Measurements from ENCODE around the gene FOXI1.

Gene FOXI1

DNA sequence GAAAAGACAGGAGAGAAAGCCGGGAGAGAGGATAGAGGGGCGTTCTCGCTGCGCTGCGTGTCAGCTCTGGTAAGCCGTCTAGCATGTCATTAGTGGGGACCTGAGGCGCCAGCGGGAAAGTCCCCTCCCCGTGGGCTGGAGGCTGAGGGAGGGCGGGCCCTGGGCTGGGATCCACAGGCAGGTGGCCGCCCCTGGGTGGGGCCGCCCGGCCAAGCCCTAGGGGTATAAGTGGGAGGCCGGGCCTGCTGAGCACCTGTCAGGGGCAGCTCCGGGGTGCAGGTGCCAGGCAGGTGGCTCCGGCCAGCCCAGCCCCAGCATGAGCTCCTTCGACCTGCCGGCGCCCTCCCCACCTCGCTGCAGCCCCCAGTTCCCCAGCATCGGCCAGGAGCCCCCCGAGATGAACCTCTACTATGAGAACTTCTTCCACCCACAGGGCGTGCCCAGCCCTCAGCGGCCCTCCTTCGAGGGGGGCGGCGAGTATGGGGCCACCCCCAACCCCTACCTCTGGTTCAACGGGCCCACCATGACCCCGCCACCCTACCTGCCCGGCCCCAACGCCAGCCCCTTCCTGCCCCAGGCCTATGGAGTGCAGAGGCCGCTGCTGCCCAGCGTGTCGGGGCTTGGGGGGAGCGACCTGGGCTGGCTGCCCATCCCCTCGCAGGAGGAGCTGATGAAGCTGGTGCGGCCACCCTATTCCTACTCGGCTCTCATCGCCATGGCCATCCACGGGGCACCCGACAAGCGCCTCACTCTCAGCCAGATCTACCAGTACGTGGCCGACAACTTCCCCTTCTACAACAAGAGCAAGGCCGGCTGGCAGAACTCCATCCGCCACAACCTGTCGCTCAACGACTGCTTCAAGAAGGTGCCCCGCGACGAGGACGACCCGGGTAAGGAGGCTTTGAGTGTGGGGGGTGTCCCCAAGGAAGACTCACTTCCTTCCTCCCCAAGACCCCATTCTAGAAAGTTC lies at the start of gene FOXI1:
TSS of gene FOXI1 (plus strand) at position 256 of the 970 bp plus-strand sequence. CDS start at position 317, 61 bp downstream.
- DNase-seq (ENCODE audit: low read depth in 3 of 3), result no peak

DNA sequence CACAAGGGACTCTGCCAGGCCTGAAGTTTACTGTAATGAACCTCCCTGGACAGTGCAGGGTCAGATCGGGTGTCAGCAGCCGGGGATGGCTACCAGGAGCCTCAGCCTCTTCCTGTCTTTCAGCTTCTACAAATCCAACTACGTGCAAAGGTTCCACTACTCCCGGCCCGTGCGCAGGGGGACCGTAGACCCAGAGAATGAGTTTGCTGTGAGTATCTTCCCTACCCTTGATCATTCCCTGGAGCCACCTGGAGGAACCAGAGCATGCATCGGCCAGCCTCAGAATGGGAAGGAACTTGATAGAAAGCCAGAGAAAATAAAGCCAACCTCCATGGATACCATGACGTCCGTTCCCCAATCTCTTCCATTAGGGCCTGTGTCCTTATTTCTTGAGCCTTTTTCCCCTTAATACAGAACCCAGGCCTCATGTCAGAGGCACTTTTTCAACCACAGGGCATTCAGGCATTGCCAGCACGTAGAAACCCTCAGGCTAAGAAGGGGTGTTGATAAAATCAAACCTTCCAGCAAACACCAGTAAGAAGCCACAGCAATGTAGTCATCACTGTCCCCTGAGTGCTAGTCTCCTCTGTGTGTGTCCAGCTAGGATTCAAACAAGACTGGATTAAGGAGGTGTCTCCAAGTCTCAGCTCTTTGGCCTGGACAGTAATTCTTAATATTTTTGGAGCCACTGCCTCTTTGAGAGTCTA lies 49.0 kb upstream of the FOXI1 start:
- DNase-seq (ENCODE audit: low read depth in 3 of 3), result no peak

DNA sequence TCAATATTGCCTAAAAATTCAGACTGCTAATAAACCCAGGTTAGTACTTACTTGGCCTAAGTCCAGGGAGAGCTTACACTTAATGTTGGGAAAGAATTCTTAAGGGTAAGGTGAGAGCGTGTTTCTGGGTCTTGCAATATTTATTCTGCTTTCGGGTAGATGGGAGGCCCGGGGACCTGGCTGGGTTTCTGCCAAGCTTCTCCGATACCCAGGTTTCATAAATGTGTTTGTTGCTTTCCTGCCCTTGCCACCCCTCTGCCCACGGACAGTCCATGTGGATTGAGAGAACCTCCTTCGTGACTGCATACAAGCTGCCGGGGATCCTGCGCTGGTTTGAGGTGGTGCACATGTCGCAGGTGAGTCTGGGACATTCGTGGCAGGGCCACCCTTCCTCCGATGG lies 48.4 kb upstream of the FOXI1 start:
- DNase-seq (ENCODE audit: low read depth in 3 of 3), result no peak

DNA sequence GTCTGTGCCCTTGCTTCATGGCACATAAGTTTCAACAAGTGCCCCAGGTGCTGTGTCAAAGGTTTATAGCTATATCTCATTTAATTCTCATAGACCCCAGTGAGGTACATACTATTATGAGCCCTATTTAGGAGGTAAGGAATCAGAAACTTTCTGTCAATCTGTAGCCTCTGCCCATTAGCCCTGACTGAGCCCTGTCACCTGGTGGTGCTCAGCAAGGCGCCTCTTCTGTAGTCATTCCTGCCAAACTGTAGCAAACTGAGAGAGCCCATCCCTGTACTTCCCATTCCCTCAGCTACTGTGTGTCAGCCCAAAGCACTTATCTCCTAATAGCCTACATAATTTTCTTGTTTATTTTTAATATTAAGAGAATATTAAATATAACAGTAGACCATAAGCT lies 46.5 kb upstream of the FOXI1 start:
- DNase-seq (ENCODE audit: low read depth in 3 of 3), result no peak

GRCh38 chr5:170067152-170067551 lies 38.5 kb upstream of the FOXI1 start:
- no peak for DNase-seq (ENCODE audit: low read depth in 3 of 3)

GRCh38 chr5:170067574-170068170 lies 38.0 kb upstream of the FOXI1 start:
- no peak for DNase-seq (ENCODE audit: low read depth in 3 of 3)

DNA sequence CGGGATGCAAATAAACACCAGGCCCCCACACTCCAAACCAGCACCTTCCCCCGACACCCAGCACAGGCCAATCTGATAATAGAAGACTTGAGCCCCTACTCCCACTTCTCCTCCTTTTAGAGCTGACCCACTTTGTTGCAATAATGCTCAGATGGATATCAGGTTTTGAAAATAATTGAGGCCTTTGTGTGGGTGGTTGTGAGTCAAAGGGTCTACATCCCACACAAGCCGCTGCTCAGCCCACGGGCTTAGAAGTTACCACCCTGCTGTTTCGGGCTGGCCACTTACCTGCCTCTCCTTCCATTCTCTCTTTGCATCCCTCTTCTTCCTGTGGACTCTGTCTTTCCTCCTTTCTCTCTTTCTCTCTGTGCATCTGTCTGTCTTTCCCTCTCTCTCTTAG lies 36.2 kb upstream of the FOXI1 start:
- no peak for DNase-seq (ENCODE audit: low read depth in 3 of 3)

- no peak for DNase-seq (ENCODE audit: low read depth in 3 of 3)
Measured at GRCh38 chr5:170070556-170071412, 34.9 kb upstream of the FOXI1 start.

DNA sequence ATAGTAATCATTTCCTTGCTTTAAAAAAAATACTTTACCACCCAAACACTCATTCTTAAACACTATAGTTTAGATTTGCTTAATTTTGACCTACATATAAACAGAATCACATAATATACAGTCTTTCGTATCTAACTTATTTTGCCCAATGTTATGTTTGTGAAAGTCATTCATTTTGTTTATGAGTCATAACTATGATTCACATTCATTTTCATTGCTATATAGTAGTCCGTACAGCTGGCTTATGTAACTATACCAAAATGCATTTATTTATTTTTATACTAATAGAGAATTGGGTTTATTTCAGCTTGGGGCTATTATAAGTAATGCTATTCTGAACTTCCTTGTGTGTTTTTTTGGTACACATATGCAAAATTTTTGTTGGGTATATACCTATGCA lies 33.9 kb upstream of the FOXI1 start:
- no peak for DNase-seq (ENCODE audit: low read depth in 3 of 3)

DNA sequence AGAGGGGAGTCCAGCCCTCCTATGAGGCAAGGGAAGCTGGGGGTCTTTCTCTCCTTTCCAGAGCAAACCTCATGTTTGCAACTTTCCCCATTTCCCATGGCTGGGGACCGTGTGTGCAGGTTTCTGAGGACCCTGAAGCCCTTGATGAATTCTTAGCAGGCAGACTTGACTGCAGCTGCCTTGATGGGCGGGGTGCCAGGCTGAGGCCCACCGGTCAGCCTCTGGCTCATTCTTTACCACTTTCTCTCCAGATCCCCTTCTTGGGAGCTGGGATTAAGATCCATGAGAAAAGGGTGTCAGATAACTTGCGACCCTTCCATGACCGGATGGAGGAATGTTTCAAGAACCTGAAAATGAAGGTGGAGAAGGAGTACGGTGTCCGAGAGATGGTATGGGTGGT lies 30.0 kb upstream of the FOXI1 start:
- DNase-seq (ENCODE audit: low read depth in 3 of 3), result no peak

DNA sequence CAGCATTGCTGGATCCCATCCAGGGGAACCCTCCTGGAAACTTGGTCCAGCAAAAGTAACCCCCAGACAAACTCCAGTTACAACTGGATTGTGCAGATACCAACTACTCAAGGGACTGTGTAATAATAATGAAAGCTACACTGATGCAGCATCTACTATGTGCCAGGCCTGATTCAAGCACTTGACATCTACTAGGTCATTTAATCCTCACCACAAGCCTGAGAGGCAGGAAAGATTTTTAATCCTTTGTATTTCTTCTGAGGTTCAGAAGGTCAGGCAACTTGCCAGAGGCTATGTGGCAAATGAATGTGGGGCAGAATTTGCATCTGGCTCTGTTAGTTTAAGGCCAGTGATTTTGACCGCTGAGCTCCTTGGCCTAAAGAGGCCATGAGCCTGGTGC lies 29.5 kb upstream of the FOXI1 start:
- no peak for DNase-seq (ENCODE audit: low read depth in 3 of 3)

GRCh38 chr5:170076739-170077138 lies 29.0 kb upstream of the FOXI1 start:
- DNase-seq (ENCODE audit: low read depth in 3 of 3), result no peak

DNA sequence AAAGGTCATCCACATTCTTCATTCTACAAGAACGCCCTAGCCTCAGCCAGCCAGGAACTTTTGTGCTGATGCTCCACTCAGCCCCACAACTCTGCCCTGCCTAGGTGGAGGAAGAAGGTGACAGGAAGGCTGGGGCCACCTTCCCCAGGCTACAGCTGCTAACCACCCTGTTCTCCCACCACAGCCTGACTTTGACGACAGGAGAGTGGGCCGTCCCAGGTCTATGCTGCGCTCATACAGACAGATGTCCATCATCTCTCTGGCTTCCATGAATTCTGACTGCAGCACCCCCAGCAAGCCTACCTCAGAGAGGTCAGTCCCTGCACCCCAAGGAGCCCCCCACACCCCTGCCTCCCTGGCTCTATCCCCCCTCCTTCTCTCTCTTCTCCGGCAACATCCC lies 28.2 kb upstream of the FOXI1 start:
- DNase-seq (ENCODE audit: low read depth in 3 of 3), result no peak

DNA sequence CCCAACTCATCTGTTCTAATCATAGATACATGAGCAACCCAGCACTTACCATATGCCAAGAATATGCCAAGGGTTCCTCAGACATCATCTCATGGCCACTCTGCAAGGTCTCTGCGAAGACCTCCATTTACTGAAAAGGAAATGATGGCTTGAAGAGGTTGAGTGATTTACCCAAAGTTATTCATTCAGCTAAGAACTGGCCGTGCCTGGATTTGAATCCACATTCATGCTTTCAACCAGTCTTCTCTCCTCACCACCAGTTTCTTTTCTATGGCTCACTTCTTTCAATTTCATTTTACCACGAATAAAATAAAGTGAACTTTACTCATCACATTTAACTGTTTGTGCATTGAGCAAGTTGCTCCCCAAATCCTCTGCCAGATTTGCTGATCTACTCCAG lies 27.2 kb upstream of the FOXI1 start:
- DNase-seq (ENCODE audit: low read depth in 3 of 3), result no peak

DNA sequence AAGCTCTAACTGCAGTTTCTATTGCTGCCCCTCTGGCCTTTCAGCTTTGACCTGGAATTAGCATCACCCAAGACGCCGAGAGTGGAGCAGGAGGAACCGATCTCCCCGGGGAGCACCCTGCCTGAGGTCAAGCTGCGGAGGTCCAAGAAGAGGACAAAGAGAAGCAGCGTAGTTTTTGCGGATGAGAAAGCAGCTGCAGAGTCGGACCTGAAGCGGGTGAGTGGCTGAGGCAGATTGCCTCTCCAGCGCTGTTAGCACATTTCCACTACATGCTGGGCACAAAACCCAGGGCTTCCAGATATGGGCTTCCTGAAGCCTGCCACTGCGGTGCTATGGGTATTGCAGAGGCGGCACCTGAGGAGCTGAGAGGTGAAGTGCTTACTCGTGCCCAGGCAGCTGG lies 26.8 kb upstream of the FOXI1 start:
- no peak for DNase-seq (ENCODE audit: low read depth in 3 of 3)

DNA sequence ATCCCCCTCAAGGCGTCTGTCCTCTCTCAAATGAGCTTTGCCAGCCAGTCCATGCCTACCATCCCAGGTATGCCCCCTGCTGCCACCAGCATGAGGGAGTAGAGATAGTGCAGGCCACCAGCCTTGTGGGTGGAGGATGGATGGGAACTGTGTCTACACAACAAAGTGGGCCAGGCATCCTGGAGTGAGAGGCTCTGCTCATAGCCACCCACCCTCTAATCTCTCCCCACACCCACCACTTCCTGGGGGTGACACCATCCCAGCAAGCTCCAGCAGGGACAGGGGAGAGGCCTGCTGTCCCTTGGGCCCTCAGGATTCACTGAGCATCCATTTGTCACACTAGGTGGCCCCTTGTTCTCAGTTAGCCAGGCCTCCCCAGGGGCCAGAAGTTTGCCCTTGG lies 25.5 kb upstream of the FOXI1 start:
- DNase-seq (ENCODE audit: low read depth in 3 of 3), result no peak

DNA sequence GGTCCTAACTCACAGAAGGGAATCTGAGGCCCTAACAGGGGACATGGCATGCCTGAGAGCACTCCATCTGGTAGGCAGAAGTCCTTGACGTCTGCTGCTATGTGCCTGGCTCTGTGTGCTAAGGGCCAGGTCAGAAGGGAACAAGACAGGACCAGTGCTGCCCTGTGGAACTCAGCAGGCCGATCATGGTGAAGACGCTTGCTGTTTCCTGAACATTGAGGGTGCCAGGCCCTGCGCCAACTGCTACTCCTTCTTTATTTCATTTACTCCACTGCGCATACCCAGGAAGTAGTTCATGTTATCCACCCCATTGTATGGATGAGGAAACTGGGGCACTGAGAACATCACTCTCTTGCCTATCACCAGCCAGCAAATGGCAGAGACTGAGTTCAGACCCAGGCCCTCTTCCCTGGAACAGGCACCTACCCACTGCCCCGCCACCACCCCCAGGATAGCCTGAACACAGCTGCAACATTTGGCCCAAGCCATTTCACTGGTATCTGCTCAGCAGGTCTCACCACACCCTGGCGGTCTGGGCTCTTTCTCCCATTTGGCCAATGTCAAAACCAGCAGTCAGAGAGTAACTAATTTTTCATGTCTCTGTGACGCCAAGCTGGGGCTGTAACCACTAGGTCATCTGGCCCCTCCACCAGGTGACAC lies 24.8 kb upstream of the FOXI1 start:
- DNase-seq (ENCODE audit: low read depth in 3 of 3), result no peak

- no peak for DNase-seq (ENCODE audit: low read depth in 3 of 3)
Measured at GRCh38 chr5:170081616-170082015, 24.1 kb upstream of the FOXI1 start.

DNA sequence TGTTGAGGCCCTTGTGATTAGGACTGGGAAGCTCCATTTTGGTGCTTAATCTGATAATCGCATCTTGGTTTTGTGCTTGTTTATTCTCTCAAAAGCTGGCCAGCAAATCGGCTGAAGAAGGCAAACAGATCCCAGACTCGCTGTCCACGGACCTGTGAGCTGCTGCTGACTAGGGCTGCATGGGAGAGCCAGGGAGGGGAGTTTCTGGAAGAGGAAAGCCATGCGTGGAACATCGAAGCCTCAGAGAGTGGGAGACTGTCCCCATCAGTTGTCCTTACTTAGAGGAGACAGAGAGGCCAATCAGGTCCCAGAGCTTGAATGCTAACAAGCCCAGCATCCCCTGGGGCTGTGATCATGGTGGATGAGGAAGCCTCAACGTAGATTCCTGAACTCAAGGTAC lies 23.0 kb upstream of the FOXI1 start:
- no peak for DNase-seq (ENCODE audit: low read depth in 3 of 3)

DNA sequence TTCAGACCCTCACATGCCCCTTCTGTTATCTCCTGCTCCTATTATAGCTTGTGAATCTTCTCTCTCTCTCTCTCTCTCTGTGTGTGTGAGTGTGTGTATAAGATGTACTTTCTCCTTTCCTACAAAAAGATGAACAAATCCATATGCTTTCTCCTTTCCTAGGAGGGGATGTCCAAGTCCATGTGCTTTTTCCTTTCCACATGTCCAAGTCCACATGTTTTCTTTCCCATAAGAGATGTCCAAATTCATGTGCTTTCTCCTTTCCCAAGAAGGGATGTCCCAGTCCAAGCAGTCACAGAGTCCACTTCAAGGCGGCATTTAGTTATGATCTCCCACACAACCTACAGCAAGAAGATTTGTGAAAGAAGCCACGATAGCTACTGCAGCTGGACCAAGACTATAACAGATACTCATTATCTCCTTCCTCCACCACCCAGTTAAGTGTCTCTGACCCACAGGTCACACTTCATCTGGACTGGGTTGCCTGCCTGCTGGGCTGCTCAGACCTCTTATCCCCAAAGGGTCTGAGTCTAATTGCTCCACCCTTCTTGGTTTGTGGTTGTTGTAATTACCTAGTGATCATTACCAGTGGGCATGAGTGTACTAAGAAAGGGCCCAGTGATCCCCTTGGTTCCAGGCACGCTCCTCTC lies 18.4 kb upstream of the FOXI1 start:
- no peak for DNase-seq (ENCODE audit: low read depth in 3 of 3)
